Measurements from ENCODE around the gene KLHDC10.

The KLHDC10 gene

GRCh38 chr7:130149281-130150139 lies 79.2 kb downstream of the KLHDC10 start:
- TF ChIP-seq CTCF (conservative IDR thresholded peaks at IDR 0.05; ENCODE audit: low read depth): no peak
- ChIA-PET CTCF (no interaction called here), POLR2A (ENCODE audit: low non-redundant PET) (no interaction called here)
- H3K27ac ChIP-seq: no peak overlapping the region
- DNase-seq (ENCODE audit: low spot score): no peak

GRCh38 chr7:130150587-130150986 lies 80.3 kb downstream of the KLHDC10 start:
- TF ChIP-seq CTCF (conservative IDR thresholded peaks at IDR 0.05; ENCODE audit: low read depth): no peak
- DNase-seq (ENCODE audit: low spot score): no peak
- POLR2A ChIA-PET (ENCODE audit: low non-redundant PET): no interaction called here
- H3K27ac ChIP-seq: no peak overlapping the region
- CTCF ChIA-PET: interaction anchor here (0.7 kb wide), 1 partner anchor 1247 kb away, joined by 3 read pairs; no protein-coding TSS in a partner anchor

DNA sequence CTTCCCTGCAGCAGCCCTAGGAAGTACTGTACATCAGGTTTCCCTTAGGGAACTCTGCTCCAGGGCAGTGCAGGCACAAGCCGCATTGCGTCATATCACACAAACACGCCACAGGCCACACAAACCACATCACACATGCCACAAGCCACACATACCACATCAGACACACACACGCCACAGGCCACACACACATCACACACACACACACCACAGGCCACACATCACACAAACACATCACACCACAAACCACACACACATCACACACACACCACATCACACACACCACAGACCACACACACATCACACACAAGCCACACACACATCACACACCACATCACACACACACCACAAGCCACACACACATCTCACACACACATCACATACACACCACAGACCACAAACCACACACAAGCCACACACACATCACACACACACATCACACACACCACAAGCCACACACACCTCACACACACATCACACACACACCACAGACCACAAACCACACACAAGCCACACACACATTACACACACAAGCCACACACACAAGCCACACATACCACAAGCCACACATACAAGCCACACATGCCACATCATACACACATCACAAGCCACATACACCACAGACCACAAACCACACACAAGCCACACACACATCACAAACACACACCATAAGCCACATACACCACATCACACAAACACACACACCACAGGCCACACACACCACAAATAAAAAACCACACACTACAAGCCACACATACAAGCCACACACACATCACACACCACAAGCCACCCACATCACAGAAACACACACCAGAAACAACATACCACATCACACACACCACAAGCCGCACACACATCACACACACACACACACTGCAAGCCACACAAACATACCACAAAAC lies 81.5 kb downstream of the KLHDC10 start:
- POLR2A ChIA-PET (ENCODE audit: low non-redundant PET): no interaction called here
- no peak for TF ChIP-seq CTCF (conservative IDR thresholded peaks at IDR 0.05; ENCODE audit: low read depth)
- DNase-seq (ENCODE audit: low spot score): no peak
- H3K27ac ChIP-seq: 0 out of 2 replicates have a peak overlapping the region, but pooled peaks have one; percentile 14
- CTCF ChIA-PET: no interaction called here

GRCh38 chr7:130152493-130153210 lies 82.3 kb downstream of the KLHDC10 start:
- no peak for DNase-seq (ENCODE audit: low spot score)
- POLR2A ChIA-PET (ENCODE audit: low non-redundant PET): no interaction called here
- CTCF ChIA-PET: no interaction called here
- H3K27ac ChIP-seq: peak overlapping the region; percentile 47; the same call in 1 of the 2 replicates
- TF ChIP-seq CTCF (conservative IDR thresholded peaks at IDR 0.05; ENCODE audit: low read depth): no peak

DNA sequence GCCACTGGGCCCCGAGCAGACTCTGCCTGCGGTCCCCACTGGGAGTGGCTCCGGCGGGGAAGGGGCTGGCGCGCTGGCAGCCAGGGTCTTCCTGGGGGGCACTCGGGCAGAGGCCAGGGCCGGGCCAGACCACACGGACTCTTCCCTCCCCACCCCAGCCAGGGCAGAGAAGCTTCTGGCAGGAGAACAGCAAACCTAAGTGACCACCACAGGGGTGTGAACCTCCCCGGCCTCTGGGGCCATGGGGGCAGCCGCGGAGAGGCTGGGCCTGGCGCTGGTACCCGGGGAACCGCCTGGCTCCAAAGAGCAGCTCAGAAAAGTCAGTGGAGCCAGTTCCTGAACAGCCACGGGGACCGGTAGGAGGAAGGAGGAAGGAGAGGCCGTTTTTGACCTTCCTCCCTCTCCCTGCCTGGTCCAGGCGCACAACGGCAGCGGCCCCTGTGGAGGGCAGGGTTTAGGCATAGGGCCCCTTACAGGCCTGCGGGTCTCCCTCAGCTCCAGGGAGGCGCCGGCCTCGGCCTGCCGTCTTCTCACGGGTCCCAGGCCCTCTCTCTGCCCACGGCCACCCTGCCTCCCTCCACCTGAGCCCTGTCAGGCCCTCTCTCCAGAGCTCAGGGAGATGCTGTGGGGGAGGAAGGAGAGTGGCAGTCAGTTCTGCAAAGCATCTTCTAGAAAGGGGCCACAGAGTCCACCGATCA lies 83.0 kb downstream of the KLHDC10 start:
- peak overlapping the region; percentile 47 for H3K27ac ChIP-seq
- CTCF ChIA-PET: no interaction called here

More for the DNA sequence above, 83.0 kb downstream of the KLHDC10 start:
- DNase-seq (ENCODE audit: low spot score): no peak
- no peak for TF ChIP-seq CTCF (conservative IDR thresholded peaks at IDR 0.05; ENCODE audit: low read depth)
- POLR2A ChIA-PET (ENCODE audit: low non-redundant PET): no interaction called here

Data from RWPE1 (cell line).